Erythroblast (primary cell): ENCODE measurements around the gene SRSF12.

ENCODE experiments used
- DNase-seq, 2 experiments: peaks; one replicate each; lab custom pipeline; 2025; lab: John Stamatoyannopoulos, UW
- GATA1 ChIP-seq: IDR thresholded peaks from 2 replicates; pipeline ENCODE4 v1.6.1; 2011; ENCODE audit warnings: low read depth, mild to moderate bottlenecking, control low read depth, low read length, moderate library complexity
- POLR2A ChIP-seq: IDR thresholded peaks from 2 replicates; pipeline ENCODE4 v1.6.1; 2011; ENCODE audit warnings: mild to moderate bottlenecking, low read length

The SRSF12 gene

GRCh38 chr6:89100114-89100513, 17.8 kb downstream of the SRSF12 start:
- TF ChIP-seq GATA1 (no peak), POLR2A (no peak)
- DNase-seq = no peak

GRCh38 chr6:89098461-89098860, 19.4 kb downstream of the SRSF12 start:
- TF ChIP-seq POLR2A (no peak), GATA1 (no peak)
- DNase-seq = no peak

DNA sequence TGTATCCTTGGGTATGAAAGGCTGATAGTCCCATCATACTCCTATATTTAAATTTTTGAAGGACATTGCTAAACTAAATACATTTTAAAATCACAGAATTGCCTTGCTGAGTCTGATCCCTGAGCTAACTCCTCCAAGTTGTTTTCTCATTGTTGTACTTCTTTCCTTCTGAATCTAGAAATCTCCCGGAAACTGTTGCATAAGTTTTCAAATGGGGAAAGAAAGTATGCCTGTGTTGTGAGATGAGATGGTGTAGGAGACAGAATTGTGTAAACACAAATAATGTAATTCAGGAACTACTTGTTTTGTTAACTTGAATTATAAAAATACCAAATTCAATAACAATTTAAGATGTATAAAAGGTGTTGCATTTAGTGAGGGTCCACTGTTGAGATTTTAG, 30.0 kb downstream of the SRSF12 start:
- no peak for DNase-seq
- no peak for TF ChIP-seq GATA1
- TF ChIP-seq POLR2A = no peak

DNA sequence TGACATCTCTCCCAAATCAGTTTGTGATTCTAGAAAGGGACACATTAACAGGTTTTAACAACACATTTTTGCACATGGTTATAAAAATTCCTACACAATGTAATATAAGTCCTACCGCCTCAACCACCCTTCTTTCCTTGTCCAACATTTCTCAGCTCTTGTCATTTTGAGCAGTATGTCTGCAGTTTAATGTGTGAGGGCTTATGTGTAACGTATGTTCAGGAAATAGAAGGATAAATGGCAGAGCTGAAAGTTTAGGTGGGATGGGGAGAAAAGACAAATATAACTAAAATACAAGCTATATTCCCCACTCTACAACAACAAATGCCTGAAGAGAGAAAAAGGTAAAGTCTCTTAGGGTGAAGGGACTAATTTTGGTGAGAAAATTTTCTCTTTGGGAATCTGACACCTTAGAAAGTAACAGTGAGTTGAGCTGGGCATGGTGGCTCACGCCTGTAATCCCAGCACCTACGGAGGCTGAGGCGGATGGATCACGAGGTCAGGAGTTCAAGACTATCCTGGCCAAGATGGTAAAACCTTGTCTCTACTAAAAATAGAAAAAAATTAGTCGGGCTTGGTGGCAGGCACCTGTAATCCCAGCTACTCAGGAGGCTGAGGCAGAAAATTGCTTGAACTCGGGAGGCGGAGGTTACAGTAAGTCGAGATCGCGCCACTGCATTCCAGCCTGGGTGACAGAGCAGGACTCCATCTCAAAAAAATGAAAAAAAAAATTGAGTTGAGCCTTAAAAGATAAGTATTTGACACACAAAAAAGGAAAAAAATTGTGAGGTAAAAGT, 32.3 kb downstream of the SRSF12 start:
- DNase-seq = no peak
- TF ChIP-seq POLR2A (peak; percentile 6), GATA1 (no peak)

GRCh38 chr6:89084954-89085353, 32.9 kb downstream of the SRSF12 start:
- no peak for DNase-seq
- TF ChIP-seq POLR2A = no peak
- no peak for TF ChIP-seq GATA1

DNA sequence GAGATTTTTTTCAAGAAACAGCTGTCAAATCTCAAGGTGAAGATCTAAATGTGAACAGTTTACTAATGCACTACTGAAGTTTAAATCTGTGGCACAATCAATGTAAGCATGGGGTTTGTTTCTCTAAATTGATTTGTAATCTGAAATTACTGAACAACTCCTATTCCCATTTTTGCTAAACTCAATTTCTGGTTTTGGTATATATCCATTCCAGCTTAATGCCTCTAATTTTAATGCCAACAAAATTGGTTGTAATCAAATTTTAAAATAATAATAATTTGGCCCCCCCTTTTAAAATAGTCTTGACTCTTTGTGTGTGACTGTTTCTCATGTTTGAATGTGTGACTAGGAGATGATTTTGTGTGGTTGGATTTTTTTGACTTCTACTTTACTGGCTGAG, 33.3 kb downstream of the SRSF12 start:
- TF ChIP-seq POLR2A = no peak
- no peak for TF ChIP-seq GATA1

GRCh38 chr6:89082486-89082891, 35.4 kb downstream of the SRSF12 start:
- no peak for TF ChIP-seq POLR2A
- TF ChIP-seq GATA1 = no peak
- peak; percentile 30 to 61 for DNase-seq

More for the DNA sequence above, 33.3 kb downstream of the SRSF12 start:
- no peak for DNase-seq

DNA sequence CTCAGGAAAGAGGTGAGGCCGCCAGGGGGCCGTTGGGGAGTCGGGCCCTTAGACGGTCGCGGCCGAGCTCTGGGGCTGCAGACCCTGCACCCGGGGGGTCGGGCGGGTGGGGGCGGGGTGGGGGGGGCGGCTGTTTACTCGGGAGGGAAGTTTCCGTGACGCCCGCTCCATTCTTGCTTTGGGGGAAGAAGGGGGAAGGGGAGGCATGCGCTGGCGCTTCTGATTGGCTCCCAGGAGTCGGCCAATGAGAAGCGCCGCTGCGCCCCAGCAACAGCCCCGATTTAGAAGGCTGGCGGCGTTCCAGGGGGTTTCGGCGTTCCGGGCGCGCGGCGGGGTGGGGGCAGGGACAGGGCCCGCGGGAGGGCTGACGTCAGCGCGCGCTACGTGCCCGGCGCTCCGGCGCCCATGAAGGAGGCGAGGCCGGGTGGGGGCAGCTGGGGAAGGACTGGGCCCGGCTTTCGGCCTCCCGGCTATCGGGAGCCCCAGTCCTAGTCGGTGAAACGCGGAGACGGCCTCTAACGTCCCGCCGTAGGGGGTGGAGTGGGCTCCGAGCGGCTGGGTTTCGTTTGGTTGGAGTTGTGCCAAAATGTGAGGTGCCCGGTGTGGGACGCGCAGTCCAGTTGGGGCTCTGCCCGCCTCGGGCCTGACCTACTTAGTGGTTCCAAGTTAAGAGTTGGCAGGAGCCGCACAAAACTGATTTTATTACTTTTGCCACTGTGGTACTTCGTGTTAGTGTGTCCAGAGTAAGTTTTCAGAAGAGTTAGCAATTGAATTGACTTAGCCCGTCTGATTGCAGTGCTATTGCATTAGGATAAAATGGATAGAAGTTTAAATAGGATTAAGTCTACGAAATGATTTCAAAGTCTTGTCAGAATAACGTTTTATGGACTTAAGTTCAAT, 36.2 kb downstream of the SRSF12 start:
- TF ChIP-seq POLR2A (peak; percentile 80), GATA1 (no peak)
- peak; percentile 96 to 99 for DNase-seq

GRCh38 chr6:89081129-89081422, 36.8 kb downstream of the SRSF12 start:
- DNase-seq = no peak

DNA sequence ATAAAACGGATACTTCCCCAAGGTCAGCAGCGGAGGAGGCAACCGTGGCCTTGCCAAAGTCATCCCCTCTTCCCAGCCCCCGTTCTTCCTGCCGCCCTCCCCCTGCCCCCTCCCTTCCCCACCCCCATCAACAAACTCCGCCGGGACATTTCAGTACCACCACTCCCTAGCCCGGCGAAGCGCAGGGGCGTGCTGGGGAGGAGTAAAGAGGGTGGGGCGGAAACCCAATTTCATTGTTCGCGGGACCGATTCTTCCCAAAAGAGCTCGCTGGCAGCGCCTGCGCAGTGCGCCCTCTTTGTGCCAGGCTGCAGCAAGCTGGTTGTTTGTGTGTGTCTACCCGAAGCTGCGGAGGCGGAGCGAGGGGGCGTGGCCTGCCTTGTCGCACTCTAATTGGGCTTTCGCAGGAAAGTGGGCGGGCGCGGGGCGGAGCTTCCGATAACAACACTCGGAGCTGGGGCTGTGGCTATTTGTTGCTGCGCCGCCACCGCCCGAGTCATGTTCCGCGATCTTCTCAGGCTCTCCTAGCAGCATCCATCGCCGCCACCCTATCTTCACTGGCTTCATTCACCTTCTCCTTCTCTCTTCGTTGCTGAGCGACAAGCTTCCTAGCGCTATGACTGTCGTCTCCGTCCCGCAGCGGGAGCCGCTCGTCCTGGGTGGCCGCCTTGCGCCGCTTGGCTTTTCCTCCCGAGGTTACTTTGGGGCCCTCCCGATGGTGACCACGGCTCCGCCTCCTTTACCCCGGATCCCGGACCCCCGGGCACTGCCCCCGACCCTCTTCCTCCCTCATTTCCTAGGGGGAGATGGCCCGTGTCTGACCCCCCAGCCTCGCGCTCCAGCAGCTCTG, 37.4 kb downstream of the SRSF12 start, which contains the start of gene PNRC1:
PNRC1 (plus strand) TSS at position 471 of the 848 bp plus-strand sequence; CDS start at position 615, 144 bp downstream.
- peak; percentile 99 for DNase-seq
- TF ChIP-seq GATA1 = no peak
- peak; percentile 99 for TF ChIP-seq POLR2A

More at GRCh38 chr6:89081129-89081422, 36.8 kb downstream of the SRSF12 start:
- TF ChIP-seq POLR2A = no peak
- no peak for TF ChIP-seq GATA1

- DNase-seq = peak; percentile 50 to 61
- no peak for TF ChIP-seq POLR2A
- TF ChIP-seq GATA1 = no peak
These were observed 38.2 kb downstream of the SRSF12 start for GRCh38 chr6:89079511-89080234.

DNA sequence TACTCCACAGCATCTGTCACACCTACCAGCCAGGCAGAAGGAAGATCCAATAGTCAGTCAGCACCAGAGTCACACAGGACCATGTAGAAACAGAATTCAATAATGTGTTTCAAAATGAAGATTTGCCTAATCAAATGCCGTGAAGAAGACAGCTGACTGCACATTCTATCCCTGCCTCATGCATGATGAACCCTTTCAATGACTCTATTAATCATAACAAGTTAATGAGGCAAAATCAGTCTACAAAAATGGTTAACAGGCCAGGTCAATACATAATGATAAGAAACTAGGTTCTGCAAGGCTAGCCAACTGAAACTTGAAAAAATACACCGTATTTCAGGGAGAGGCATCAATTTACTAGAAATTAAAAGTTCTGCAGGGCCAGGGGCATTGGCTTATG, 44.0 kb downstream of the SRSF12 start:
- no peak for DNase-seq
- TF ChIP-seq POLR2A (no peak), GATA1 (no peak)

DNA sequence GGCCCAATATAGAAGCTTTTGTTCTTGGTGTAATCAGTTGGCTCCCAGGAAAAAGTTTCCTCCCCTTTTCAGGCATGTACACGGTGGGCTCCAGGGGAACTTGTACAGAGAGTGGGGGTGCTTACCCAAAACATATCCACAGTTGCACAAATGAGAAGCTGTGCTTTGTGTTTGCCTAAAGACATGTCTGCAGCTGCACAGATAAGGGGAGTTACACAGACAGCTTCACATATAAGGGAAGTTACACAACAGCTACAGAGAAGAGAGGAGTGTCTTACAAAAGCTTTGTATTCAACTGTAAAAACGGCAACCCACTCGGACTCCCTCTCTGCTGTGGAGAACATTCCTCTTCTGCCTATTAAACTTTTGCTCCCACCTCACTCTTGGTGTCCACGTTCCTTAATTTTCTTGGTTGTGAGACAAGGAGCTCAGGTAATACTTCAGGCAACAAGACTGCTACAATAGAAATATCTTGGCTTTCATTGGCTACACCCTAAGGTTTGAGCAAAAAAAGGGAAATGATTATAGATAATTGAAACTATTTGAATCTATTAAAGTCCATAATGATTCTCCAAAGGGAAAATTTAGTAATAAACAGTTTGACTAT, 44.8 kb downstream of the SRSF12 start:
- peak; percentile 25 to 64 for DNase-seq
- no peak for TF ChIP-seq POLR2A
- no peak for TF ChIP-seq GATA1
